Measurements from ENCODE around the gene TAF15.

- TF ChIP-seq POLR2A (IDR thresholded peaks at IDR 0.05) (no peak), POLR2AphosphoS5 (IDR thresholded peaks at IDR 0.05) (no peak)
- TF ChIP-seq, protein P1, sequence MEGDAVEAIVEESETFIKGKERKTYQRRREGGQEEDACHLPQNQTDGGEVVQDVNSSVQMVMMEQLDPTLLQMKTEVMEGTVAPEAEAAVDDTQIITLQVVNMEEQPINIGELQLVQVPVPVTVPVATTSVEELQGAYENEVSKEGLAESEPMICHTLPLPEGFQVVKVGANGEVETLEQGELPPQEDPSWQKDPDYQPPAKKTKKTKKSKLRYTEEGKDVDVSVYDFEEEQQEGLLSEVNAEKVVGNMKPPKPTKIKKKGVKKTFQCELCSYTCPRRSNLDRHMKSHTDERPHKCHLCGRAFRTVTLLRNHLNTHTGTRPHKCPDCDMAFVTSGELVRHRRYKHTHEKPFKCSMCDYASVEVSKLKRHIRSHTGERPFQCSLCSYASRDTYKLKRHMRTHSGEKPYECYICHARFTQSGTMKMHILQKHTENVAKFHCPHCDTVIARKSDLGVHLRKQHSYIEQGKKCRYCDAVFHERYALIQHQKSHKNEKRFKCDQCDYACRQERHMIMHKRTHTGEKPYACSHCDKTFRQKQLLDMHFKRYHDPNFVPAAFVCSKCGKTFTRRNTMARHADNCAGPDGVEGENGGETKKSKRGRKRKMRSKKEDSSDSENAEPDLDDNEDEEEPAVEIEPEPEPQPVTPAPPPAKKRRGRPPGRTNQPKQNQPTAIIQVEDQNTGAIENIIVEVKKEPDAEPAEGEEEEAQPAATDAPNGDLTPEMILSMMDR (IDR thresholded peaks at IDR 0.05) = no peak
Observed at GRCh38 chr17:35761601-35762000, 47.7 kb upstream of the TAF15 start.

Measured in sigmoid colon (tissue), 4 donors.